ENCODE results near the gene GGACT. TPM values are rescaled to one million over a fixed set of nuclear protein-coding genes. Genes with fewer than 3 reads are reported as not detected.

The GGACT gene
- total RNA-seq, 6 donors from 2014 or later = 0.67 to 8.5 (median 5.7) TPM

DNA sequence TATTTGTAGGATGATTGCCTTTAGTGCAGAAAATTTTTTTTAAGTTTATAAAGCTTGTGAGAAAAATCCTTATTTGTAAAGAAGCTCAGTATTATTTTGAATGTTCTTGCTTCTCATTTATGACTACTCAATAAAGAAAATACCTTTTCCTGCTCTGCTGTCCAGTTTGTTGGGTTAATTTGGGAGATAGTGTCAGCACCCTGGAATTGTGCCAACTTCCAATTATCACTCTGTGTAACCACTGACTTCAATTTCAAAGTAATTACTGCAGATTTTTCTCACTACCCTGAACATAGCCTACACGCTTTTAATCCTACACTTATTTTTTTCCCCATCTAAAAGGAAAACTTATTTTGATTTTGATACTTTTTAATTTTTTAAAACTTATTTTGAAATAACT lies 93.1 kb downstream of the GGACT start:
- Histone ChIP-seq H3K4me3 (no peak overlapping the region), H3K4me1 (peaks cover 13 to 16% (median 14%) of the 10 kb centered on the region in 4 donors), H3K27me3 (no peaks in the 10 kb centered on the region), H3K36me3 (no peaks in the 10 kb centered on the region), H3K9me3 (no peaks in the 10 kb centered on the region), H3K27ac (no peak overlapping the region)
- no peak for DNase-seq
- TF ChIP-seq POLR2A (IDR thresholded peaks at IDR 0.05) = no peak
- TF ChIP-seq EP300 (IDR thresholded peaks at IDR 0.05) = no peak
- TF ChIP-seq, protein P1, sequence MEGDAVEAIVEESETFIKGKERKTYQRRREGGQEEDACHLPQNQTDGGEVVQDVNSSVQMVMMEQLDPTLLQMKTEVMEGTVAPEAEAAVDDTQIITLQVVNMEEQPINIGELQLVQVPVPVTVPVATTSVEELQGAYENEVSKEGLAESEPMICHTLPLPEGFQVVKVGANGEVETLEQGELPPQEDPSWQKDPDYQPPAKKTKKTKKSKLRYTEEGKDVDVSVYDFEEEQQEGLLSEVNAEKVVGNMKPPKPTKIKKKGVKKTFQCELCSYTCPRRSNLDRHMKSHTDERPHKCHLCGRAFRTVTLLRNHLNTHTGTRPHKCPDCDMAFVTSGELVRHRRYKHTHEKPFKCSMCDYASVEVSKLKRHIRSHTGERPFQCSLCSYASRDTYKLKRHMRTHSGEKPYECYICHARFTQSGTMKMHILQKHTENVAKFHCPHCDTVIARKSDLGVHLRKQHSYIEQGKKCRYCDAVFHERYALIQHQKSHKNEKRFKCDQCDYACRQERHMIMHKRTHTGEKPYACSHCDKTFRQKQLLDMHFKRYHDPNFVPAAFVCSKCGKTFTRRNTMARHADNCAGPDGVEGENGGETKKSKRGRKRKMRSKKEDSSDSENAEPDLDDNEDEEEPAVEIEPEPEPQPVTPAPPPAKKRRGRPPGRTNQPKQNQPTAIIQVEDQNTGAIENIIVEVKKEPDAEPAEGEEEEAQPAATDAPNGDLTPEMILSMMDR (IDR thresholded peaks at IDR 0.05) = no peak
- TF ChIP-seq POLR2AphosphoS5 (IDR thresholded peaks at IDR 0.05) = no peak
- 98 to 100% methylated on average over 1 of the region's 1 CpG for WGBS, 2 donors
- ATAC-seq (ENCODE audit: low FRiP score in 2 of 2) = no peak

DNA sequence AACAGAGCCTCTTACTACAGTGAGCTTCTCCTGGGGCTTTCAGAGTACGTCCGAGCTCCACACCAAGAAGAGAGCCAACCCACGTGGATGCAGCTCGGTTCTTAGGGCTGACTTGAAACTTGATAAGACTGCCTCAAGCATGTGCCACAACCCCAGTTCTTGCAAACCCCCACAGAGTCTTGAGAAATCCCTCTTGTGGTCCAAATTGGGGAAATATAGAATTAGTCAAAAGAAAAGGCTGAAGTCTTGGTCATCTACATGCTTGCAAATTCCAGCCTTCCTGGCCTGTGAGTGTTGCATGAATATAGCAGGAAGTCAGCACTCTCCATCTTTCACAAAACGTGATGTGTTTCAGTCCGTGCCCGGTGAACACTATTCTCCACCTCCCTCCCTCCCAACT lies 95.2 kb downstream of the GGACT start:
- H3K9me3 ChIP-seq = no peaks in the 10 kb centered on the region

DNA sequence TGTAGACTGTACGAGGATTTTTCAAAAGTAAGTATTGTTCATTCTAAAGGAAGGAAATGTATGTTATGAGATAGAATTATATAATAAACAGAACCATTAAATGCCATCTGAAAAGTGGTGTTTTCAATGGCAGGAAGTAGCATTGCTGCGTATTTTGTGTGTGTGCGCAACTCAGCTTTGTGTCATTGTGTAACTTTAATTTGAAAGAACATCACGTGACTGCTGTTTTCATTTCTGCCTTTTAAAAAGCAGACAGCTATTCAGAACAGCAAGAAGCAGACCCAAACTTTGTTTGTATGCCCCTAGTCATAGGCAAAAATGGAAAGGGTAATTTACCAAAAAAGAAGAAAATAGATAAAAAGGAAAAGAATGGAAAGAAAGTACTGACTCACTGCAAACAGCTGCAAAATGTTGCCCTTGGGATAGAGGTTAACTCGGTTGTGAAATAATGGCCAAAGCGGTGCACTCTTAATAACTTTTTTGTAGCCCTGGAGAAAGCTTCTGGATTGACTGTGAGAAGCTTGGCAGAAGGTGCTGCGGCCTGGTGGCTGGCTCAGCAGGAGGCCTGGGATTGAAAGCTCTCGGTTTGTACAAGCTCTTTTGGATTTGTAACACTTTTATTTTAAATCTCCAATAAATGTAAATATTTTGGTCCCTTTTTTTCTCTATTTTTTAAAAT lies 97.3 kb downstream of the GGACT start:
- Histone ChIP-seq H3K9me3 (no peaks in the 10 kb centered on the region), H3K4me3 (peak overlapping the region in 1 of 4 donors; percentile 8), H3K27me3 (no peaks in the 10 kb centered on the region), H3K36me3 (no peaks in the 10 kb centered on the region), H3K4me1 (peaks cover 15 to 22% (median 20%) of the 10 kb centered on the region in 4 donors), H3K27ac (peak overlapping the region; percentile 42 to 74 (median 48))
- DNase-seq (peak in 1 of 2 donors; percentile 30), ATAC-seq (ENCODE audit: low FRiP score in 2 of 2) (peak in 1 of 2 donors; percentile 90)
- TF ChIP-seq, protein P1 (IDR thresholded peaks at IDR 0.05) = no peak
- TF ChIP-seq EP300 (IDR thresholded peaks at IDR 0.05) (no peak), POLR2A (IDR thresholded peaks at IDR 0.05) (no peak), POLR2AphosphoS5 (IDR thresholded peaks at IDR 0.05) (no peak)
- 41 to 47% methylated on average over 8 of the region's 8 CpGs for whole genome bisulfite sequencing, 2 donors

More for the DNA sequence above, 95.2 kb downstream of the GGACT start:
- ATAC-seq (ENCODE audit: low FRiP score in 2 of 2) (no peak), DNase-seq (peak in 1 of 2 donors; percentile 41)
- Histone ChIP-seq H3K4me3 (no peak overlapping the region), H3K27me3 (no peaks in the 10 kb centered on the region), H3K4me1 (peaks cover 15 to 22% (median 20%) of the 10 kb centered on the region in 4 donors), H3K36me3 (no peaks in the 10 kb centered on the region), H3K27ac (peak overlapping the region in 1 of 4 donors; percentile 5)
- 63 to 94% methylated on average over 5 to 7 of the region's 7 CpGs for WGBS, 2 donors
- TF ChIP-seq POLR2AphosphoS5 (IDR thresholded peaks at IDR 0.05) (no peak), EP300 (IDR thresholded peaks at IDR 0.05) (no peak), POLR2A (IDR thresholded peaks at IDR 0.05) (no peak)
- TF ChIP-seq, protein P1 (IDR thresholded peaks at IDR 0.05) = no peak

DNA sequence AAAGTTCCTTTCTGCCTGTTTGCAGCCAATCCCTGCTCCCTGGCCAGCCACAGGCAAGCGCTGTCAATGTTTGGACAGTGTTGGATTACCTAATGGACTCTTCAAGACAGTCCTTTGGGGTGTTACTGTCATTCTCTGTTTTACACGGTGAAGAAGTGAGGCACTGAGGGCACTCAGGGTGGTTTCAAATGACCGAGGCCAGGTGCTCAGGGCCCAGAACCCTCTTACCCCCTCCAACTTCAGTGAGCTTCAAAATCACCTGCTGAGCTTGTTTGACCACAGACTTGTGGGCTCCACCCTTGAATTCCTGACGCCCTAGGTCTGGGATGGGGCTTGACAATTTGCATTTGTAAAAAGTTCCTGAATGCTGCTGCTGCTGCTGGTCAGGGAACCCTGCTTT lies 97.9 kb downstream of the GGACT start:
- H3K36me3 ChIP-seq = no peaks in the 10 kb centered on the region
- TF ChIP-seq, protein P1 (IDR thresholded peaks at IDR 0.05) = no peak
- TF ChIP-seq POLR2AphosphoS5 (IDR thresholded peaks at IDR 0.05) (no peak), POLR2A (IDR thresholded peaks at IDR 0.05) (no peak), EP300 (IDR thresholded peaks at IDR 0.05) (no peak)
- ATAC-seq (ENCODE audit: low FRiP score in 2 of 2) (peak; percentile 25 to 80), DNase-seq (peak in 1 of 2 donors; percentile 54)
- no peaks in the 10 kb centered on the region for H3K9me3 ChIP-seq
- H3K4me3 ChIP-seq = no peak overlapping the region
- H3K27me3 ChIP-seq = no peaks in the 10 kb centered on the region
- WGBS, 2 donors = 49 to 56% methylated on average over 3 to 4 of the region's 4 CpGs
- peaks cover 15 to 22% (median 20%) of the 10 kb centered on the region in 4 donors for H3K4me1 ChIP-seq
- peak overlapping the region; percentile 42 to 74 (median 48) for H3K27ac ChIP-seq
